Central memory CD8-positive, alpha-beta T cell (primary cell): ENCODE measurements around the gene ZDHHC11B.

Source experiments
- ATAC-seq: fragments of 150-1000 bp; cut with Tn5 transposase; replicated peaks from 2 replicates; pipeline ENCODE4 v1.10.0; 2022; ENCODE audit warnings: mild to moderate bottlenecking, moderate FRiP score, moderate number of reproducible peaks; ENCODE audit not compliant: poor library complexity, severe bottlenecking; ENCODE audit errors: extremely low read depth
- DNase-seq, 2 donors: peaks; one replicate each; pipeline ENCODE4 v3.0.0; 2021; ENCODE audit warnings: low spot score in 2 of 2
- H3K27ac Mint-ChIP-seq: one replicate; pipeline ENCODE4 v1.8.0; 2022; ENCODE audit warnings: low read depth, mild to moderate bottlenecking, moderate library complexity, mixed read lengths
- H3K27me3 Mint-ChIP-seq: one replicate; pipeline ENCODE4 v1.8.0; 2022; ENCODE audit warnings: mixed read lengths
- H3K36me3 Mint-ChIP-seq: one replicate; pipeline ENCODE4 v1.8.0; 2022; ENCODE audit warnings: mild to moderate bottlenecking, moderate library complexity, mixed read lengths; ENCODE audit not compliant: insufficient read depth
- H3K4me1 Mint-ChIP-seq: one replicate; pipeline ENCODE4 v1.8.0; 2022; ENCODE audit warnings: mixed read lengths
- H3K4me3 Mint-ChIP-seq: one replicate; pipeline ENCODE4 v1.8.0; 2022; ENCODE audit warnings: mild to moderate bottlenecking, moderate library complexity, mixed read lengths
- H3K9me3 Mint-ChIP-seq: one replicate; pipeline ENCODE4 v1.8.0; 2022; ENCODE audit warnings: mixed read lengths

ZDHHC11B gene

DNA sequence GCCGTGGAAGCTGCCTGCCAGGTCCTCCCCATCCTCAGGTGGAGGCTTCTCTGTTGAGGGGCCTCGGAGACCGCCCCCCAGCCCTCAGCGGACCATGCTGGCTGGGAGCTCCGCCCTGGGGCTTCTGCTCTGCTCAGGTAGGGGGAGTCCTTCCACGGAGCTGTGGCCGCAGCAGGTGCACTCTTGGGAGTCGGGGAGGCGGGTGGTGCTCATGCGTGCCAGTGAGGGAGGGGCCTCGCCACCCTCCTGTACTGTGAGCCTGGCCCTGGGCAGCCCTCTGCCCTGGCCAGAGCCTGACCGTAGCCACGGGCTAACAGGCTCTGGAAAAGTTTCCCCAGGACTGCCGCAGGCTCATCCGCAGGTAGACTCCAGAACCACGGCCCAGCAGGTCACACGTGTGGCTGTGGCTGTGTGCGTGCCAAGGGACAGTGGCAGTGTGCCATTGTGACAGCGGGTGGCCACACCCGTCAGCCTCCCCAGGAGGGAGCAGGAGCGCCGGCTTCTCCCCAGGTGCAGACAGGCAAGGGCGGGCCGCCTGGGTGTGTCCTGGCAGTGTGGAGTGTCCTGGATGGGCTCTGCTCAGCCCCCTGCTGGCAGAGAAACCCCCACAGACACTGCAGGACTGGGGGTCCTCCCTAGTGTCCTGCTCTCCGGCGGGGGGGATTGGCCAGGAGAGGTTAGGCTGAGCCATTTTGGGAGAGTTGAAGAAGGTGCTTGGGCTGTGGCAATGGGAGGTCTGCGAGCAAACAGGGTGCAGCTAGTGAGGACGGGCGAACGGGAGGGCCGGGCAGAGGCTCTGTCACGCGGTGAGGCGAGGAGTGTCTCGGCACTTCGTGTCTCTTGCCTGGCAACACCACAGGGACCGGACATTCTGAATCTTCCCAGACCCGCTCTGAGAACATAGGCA, 120.8 kb downstream of the ZDHHC11B start:
- Mint-ChIP-seq H3K4me1 (peaks cover 5% of the 10 kb centered on the region), H3K9me3 (no peaks in the 10 kb centered on the region), H3K4me3 (no peak overlapping the region), H3K27me3 (no peaks in the 10 kb centered on the region), H3K36me3 (peaks cover 9% of the 10 kb centered on the region), H3K27ac (peak overlapping the region; percentile 58)
- no peak for ATAC-seq
- no peak for DNase-seq

DNA sequence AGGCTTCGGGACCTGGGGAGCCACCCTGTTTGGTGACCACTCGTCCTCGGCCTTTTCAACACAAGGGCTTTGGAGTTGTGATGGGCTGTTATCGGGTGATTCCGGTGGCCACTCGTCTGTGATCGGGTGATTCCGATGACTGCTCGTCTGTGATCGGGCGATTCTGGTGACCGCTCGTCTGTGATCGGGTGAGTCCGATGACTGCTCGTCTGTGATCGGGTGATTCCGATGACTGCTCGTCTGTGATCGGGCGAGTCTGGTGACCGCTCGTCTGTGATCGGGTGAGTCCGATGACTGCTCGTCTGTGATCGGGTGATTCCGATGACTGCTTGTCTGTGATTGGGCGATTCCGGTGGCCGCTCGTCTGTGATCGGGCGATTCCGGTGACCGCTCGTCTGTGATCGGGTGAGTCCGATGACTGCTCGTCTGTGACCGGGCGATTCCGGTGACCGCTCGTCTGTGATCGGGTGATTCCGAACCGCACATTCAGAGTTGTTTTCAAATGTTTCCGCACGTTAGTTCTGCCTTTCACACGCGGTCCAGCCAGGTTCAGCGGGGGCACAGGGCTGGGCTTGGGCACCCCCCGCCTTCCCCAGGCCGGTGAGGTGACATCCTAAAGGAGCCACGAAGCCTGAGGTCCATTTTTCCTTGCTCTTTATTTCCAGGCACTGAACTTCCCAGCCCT, 121.6 kb downstream of the ZDHHC11B start:
- no peaks in the 10 kb centered on the region for H3K27me3 Mint-ChIP-seq
- H3K27ac Mint-ChIP-seq: no peak overlapping the region
- H3K9me3 Mint-ChIP-seq: no peaks in the 10 kb centered on the region
- H3K4me1 Mint-ChIP-seq: peaks cover 5% of the 10 kb centered on the region
- ATAC-seq (no peak), DNase-seq (no peak)
- peaks cover 9% of the 10 kb centered on the region for H3K36me3 Mint-ChIP-seq
- H3K4me3 Mint-ChIP-seq: no peak overlapping the region

DNA sequence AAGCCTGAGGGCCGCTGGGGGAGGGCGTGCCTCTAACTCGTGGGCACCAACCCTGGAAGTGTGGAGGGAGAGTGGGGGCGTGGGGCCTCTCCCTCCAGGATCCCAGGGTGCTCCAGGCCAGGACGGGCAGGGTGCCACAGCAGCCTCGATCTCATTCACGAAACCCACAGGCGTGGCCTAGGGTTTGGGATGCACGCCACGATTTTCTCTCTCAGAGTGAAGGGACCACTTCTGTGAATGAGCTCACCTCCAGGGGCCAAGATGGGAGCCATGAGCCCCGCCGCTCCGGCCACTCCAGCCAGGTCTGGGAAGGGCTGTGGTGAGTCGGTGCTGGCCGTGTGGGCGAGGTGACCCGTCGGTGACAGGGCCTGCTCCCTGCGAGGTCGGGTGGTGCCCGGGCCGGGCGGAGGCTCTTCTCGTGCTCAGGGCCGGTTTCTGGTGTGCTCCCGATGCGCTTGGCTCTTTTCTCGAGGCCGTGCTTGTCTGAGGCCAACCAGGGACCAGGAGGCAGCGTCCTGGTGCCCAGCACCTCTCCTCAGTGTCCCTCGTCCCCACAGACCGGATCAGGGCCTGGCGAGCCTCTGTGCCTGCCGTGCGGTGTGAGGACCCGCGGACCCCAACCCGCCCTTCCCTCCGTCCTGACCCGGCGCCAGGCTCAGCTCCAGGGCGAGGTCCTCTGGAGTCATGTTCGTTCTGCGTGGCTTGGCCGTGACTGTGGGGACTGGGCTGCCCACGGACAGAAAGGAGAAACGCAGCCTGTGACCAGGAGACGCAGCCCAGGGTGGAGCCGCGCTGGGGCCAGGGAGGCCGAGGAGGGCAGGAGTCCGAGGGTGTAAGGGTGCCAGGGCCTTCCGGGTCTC, 122.4 kb downstream of the ZDHHC11B start:
- Mint-ChIP-seq H3K4me3 (no peak overlapping the region), H3K36me3 (peaks cover 9% of the 10 kb centered on the region), H3K27me3 (no peaks in the 10 kb centered on the region), H3K27ac (no peak overlapping the region), H3K9me3 (no peaks in the 10 kb centered on the region), H3K4me1 (no peaks in the 10 kb centered on the region)
- DNase-seq (no peak), ATAC-seq (no peak)

DNA sequence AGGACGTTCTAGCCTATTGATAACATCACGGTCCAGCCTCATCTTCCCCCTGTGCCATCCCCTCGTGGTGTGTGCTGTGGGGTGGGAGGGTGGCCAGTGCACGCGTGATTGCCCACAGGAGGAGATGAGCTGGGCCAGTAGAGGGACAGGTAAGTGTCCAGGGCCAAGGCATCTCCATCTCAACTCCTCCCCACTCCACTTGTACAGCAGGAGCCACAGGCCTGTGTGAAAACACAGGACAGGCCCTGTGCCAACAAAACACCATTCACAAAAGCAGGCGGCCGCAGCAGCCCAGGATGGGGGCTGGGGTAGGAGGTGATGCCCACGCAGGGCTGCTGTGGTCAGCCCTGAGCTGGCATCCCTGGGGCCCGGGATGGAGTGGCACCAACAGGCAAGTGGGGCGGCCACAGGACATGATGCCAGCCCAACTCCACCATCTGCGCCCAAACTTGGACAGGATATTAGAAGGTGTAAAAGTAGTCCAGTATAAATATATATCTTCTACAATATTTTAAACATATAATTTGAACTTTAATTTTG, 124.0 kb downstream of the ZDHHC11B start:
- ATAC-seq (no peak), DNase-seq (no peak)
- H3K36me3 Mint-ChIP-seq: peaks cover 5% of the 10 kb centered on the region
- H3K4me3 Mint-ChIP-seq: no peak overlapping the region
- H3K27ac Mint-ChIP-seq: no peak overlapping the region
- no peaks in the 10 kb centered on the region for H3K27me3 Mint-ChIP-seq
- no peaks in the 10 kb centered on the region for H3K9me3 Mint-ChIP-seq
- H3K4me1 Mint-ChIP-seq: no peaks in the 10 kb centered on the region
